K562 (cell line): Measurements from ENCODE around the gene CPNE1. TPM values are rescaled to one million over a fixed set of nuclear protein-coding genes. Genes with fewer than 3 reads are reported as not detected.

Experiments used
- BRD4 ChIP-seq: fragments of 200-600 bp; sonication (generic); IDR thresholded peaks from 2 replicates; pipeline ENCODE4 v1.6.1; 2017; ENCODE audit warnings: inconsistent platforms
- BRF2 ChIP-seq: IDR thresholded peaks from 3 replicates; pipeline ENCODE4 v1.6.1; 2011; ENCODE audit warnings: borderline replicate concordance, mild to moderate bottlenecking; ENCODE audit not compliant: insufficient read length, insufficient read depth
- CC2D1A ChIP-seq: fragments of 450-650 bp; IDR thresholded peaks from 2 replicates; pipeline ENCODE4 v1.6.1; 2017; ENCODE audit warnings: mild to moderate bottlenecking
- HCFC1 ChIP-seq: IDR thresholded peaks from 2 replicates; pipeline ENCODE4 v1.6.1; 2012; ENCODE audit warnings: low read depth, low read length, improper control_type of control experiment
- HDAC3 ChIP-seq: fragments of 450-650 bp; IDR thresholded peaks from 2 replicates; pipeline ENCODE4 v1.6.1; 2018; ENCODE audit warnings: borderline replicate concordance, mild to moderate bottlenecking, moderate library complexity; ENCODE audit not compliant: partially characterized antibody
- KHSRP ChIP-seq: fragments of 450-650 bp; IDR thresholded peaks from 2 replicates; pipeline ENCODE4 v1.6.1; 2017
- MIER1 ChIP-seq: fragments of 450-650 bp; IDR thresholded peaks from 2 replicates; pipeline ENCODE4 v1.6.1; 2016; ENCODE audit warnings: antibody characterized with exemption, mild to moderate bottlenecking, low read depth
- NCOR1 ChIP-seq: fragments of 450-650 bp; IDR thresholded peaks from 2 replicates; pipeline ENCODE4 v1.6.1; 2016; ENCODE audit warnings: mild to moderate bottlenecking, moderate library complexity
- RBM22 ChIP-seq: fragments of 200-400 bp; formaldehyde crosslinking; IDR thresholded peaks from 2 replicates; pipeline ENCODE4 v1.6.1; 2018; ENCODE audit warnings: low read length, low read depth; ENCODE audit not compliant: poor library complexity, severe bottlenecking
- SIX5 ChIP-seq, 2 experiments: IDR thresholded peaks; 2 replicates each; pipeline ENCODE4 v1.6.1; 2011; ENCODE audit warnings: low read length in 2 of 2, borderline replicate concordance in 1 of 2, low read depth in 1 of 2, mild to moderate bottlenecking in 1 of 2, moderate library complexity in 1 of 2; ENCODE audit not compliant: insufficient read depth in 1 of 2
- TARDBP ChIP-seq: fragments of 450-650 bp; IDR thresholded peaks from 2 replicates; pipeline ENCODE4 v1.6.1; 2016
- TFE3 ChIP-seq: fragments of 450-650 bp; formaldehyde crosslinking; IDR thresholded peaks from 2 replicates; pipeline ENCODE4 v1.4.0; 2020; ENCODE audit warnings: mild to moderate bottlenecking, mixed read lengths
- XRCC3 ChIP-seq: fragments of 450-650 bp; IDR thresholded peaks from 2 replicates; pipeline ENCODE4 v1.6.1; 2017; ENCODE audit warnings: mild to moderate bottlenecking, moderate library complexity
- ZNF217 ChIP-seq: sonication (generic); formaldehyde crosslinking; IDR thresholded peaks from 2 replicates; pipeline ENCODE4 v1.8.0; 2022; ENCODE audit warnings: mild to moderate bottlenecking, missing genetic modification reagents
- ZNF347 ChIP-seq: fragments of 450-650 bp; formaldehyde crosslinking; IDR thresholded peaks from 2 replicates; pipeline ENCODE4 v1.4.0; 2020; ENCODE audit warnings: low read depth, mild to moderate bottlenecking, moderate library complexity
- ZNF384 ChIP-seq: IDR thresholded peaks from 2 replicates; pipeline ENCODE4 v1.6.1; 2012; ENCODE audit warnings: low read depth, low read length, improper control_type of control experiment
- ZNF444 ChIP-seq: fragments of 250-450 bp; sonication (Bioruptor Pico); IDR thresholded peaks from 2 replicates; pipeline ENCODE4 v1.4.0; 2020; ENCODE audit warnings: mild to moderate bottlenecking, moderate library complexity
- polyA plus RNA-seq, 8 experiments: library from polyadenylated mRNA; depleted of rRNA in 4 of 8; stranded (reverse) in 5 of 8; unstranded in 3 of 8; fragments of >200 nt; fragmentation: Nextera tagmentation in 2 of 8; fragmentation: Illumina TruSeq in 1 of 8; extraction: Ambion mirVana in 2 of 8; extraction: Trizol in 1 of 8; gene quantifications; 2 replicates each; pipeline versions ENCODE4 v1.2.1 to v1.2.3, GENCODE V29; 2011 to 2014; ENCODE audit warnings: inconsistent platforms in 1 of 8, missing spikeins in 1 of 8
- total RNA-seq, 7 experiments: library from RNA; depleted of rRNA in 6 of 7; stranded (reverse); fragments of >200 nt in 6 of 7; fragmentation: Illumina TruSeq in 2 of 7; extraction: Trizol in 2 of 7; gene quantifications; 2 replicates each; pipeline versions ENCODE4 v1.2.1 to v1.2.3, GENCODE V29; 2011 to 2021; ENCODE audit warnings: low replicate concordance in 1 of 7
- TF ChIP-seq, protein P1 (sequence below): fragments of 200-800 bp; sonication (Bioruptor generic); IDR thresholded peaks from 2 replicates; pipeline ENCODE4 v1.6.1; 2017; ENCODE audit warnings: missing genetic modification characterization, missing compliant biosample characterization
- TF ChIP-seq, protein P2 (sequence below): fragments of 450-650 bp; formaldehyde crosslinking; IDR thresholded peaks from 2 replicates; pipeline ENCODE4 v1.4.0; 2020; ENCODE audit warnings: mild to moderate bottlenecking, moderate library complexity
- TF ChIP-seq, protein P3 (sequence below): fragments of 450-650 bp; formaldehyde crosslinking; IDR thresholded peaks from 2 replicates; pipeline ENCODE4 v1.4.0; 2022; ENCODE audit warnings: missing genetic modification characterization

Gene CPNE1
- total and polyA plus RNA-seq, 9 of the 15 experiments (the other 6 are each of a cell fraction or from before 2014, with no cell fraction given) = 42.1 to 102 (median 56.0) TPM

DNA sequence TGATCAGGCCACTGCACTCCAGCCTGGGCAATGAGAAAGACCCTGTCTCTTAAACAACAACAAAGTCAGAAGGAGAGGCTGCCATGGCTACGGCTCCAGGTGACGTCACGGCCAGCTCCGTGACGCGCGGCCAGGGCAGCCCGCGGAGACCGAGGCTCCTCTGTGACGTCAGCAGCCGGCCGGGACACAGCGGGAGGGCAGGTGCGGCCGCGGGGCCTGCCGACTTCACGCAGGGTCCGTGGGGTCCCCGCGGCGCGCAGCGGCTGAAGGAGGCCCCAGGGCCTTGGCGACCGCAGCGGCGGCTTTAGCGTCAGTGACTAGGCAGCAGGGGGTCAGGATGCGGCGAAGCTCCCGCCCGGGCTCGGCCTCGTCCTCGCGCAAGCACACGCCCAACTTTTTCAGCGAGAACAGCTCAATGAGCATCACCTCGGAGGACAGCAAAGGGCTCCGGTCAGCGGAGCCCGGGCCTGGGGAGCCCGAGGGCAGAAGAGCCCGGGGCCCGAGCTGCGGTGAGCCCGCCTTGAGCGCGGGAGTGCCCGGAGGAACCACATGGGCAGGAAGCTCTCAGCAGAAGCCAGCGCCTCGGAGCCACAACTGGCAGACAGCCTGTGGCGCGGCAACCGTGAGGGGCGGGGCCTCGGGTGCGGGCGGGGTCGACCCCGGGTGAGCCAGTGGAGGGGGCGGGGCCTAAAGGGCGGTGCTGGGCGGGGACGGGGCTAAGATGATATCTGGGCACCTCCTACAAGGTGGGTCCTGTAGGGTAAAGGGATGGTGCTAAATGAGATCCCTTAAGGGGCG is 48.8 kb downstream of the CPNE1 start, which contains the start of gene SPAG4 (continued):
- TF ChIP-seq, protein P1, sequence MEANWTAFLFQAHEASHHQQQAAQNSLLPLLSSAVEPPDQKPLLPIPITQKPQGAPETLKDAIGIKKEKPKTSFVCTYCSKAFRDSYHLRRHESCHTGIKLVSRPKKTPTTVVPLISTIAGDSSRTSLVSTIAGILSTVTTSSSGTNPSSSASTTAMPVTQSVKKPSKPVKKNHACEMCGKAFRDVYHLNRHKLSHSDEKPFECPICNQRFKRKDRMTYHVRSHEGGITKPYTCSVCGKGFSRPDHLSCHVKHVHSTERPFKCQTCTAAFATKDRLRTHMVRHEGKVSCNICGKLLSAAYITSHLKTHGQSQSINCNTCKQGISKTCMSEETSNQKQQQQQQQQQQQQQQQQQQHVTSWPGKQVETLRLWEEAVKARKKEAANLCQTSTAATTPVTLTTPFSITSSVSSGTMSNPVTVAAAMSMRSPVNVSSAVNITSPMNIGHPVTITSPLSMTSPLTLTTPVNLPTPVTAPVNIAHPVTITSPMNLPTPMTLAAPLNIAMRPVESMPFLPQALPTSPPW (CRISPR knock-in tag) = peak; percentile 81
- TF ChIP-seq, protein P2, sequence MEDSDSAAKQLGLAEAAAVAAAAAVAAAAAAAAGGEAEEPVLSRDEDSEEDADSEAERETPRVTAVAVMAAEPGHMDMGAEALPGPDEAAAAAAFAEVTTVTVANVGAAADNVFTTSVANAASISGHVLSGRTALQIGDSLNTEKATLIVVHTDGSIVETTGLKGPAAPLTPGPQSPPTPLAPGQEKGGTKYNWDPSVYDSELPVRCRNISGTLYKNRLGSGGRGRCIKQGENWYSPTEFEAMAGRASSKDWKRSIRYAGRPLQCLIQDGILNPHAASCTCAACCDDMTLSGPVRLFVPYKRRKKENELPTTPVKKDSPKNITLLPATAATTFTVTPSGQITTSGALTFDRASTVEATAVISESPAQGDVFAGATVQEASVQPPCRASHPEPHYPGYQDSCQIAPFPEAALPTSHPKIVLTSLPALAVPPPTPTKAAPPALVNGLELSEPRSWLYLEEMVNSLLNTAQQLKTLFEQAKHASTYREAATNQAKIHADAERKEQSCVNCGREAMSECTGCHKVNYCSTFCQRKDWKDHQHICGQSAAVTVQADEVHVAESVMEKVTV (CRISPR knock-in tag) = no peak
- TF ChIP-seq CC2D1A = no peak
- TF ChIP-seq MIER1 = no peak
- TF ChIP-seq BRD4 = no peak
- no peak for TF ChIP-seq ZNF444 (CRISPR knock-in tag)
- TF ChIP-seq, protein P3, sequence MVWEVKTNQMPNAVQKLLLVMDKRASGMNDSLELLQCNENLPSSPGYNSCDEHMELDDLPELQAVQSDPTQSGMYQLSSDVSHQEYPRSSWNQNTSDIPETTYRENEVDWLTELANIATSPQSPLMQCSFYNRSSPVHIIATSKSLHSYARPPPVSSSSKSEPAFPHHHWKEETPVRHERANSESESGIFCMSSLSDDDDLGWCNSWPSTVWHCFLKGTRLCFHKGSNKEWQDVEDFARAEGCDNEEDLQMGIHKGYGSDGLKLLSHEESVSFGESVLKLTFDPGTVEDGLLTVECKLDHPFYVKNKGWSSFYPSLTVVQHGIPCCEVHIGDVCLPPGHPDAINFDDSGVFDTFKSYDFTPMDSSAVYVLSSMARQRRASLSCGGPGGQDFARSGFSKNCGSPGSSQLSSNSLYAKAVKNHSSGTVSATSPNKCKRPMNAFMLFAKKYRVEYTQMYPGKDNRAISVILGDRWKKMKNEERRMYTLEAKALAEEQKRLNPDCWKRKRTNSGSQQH = 0 out of 2 replicates have a peak, but pooled peaks have one; percentile 32
- TF ChIP-seq ZNF384 = 0 out of 2 replicates have a peak, but pooled peaks have one; percentile 13
- peak; percentile 99 for TF ChIP-seq TARDBP
- TF ChIP-seq ZNF217 (CRISPR knock-in tag) = no peak
- no peak for TF ChIP-seq ZNF347 (CRISPR knock-in tag)
- TF ChIP-seq NCOR1 = no peak
- TF ChIP-seq TFE3 (CRISPR knock-in tag) = no peak
- TF ChIP-seq RBM22 = peak; percentile 24
- no peak for TF ChIP-seq HDAC3
- TF ChIP-seq BRF2 = no peak
- peak; percentile 96 for TF ChIP-seq KHSRP
- TF ChIP-seq HCFC1 = no peak; the same call in 1 of the 2 replicates
- TF ChIP-seq SIX5 (IDR thresholded peaks at IDR 0.05; ENCODE audit: borderline replicate concordance in 1 of 2, insufficient read depth in 1 of 2, low read depth in 1 of 2, low read length in 2 of 2) = no peak
- TF ChIP-seq XRCC3 = no peak
